ENCODE results near the gene LRIT1. TPM values are rescaled to one million over a fixed set of nuclear protein-coding genes. Genes with fewer than 3 reads are reported as not detected.

LRIT1 gene
- total RNA-seq, 2 experiments from 2014 or later, result not detected

DNA sequence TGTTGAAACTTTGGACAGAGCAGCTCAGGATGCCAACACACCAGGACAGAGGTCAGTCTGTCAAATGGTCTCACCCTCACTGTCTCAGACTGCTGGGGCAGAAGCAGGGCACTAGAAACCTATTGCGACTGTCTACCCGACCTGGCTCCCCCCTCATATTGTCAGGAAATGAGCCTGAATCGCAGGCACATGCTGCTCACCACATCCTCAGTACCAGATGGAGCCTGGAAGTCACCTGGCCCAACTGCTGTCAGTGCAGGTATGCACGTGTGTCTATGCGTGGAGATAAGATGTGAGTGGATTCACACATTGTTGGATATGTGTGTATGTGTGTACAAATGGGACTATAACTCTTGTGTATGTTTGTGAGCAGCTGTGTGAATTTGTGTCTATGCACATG lies 50.2 kb downstream of the LRIT1 start:
- Mint-ChIP-seq H3K27ac (no peak overlapping the region), H3K4me1 (peaks cover 7% of the 10 kb centered on the region), H3K9me3 (no peaks in the 10 kb centered on the region), H3K36me3 (ENCODE audit: low read depth) (no peaks in the 10 kb centered on the region), H3K4me3 (no peak overlapping the region), H3K27me3 (peaks cover 27% of the 10 kb centered on the region)
- peak; percentile 32 for DNase-seq
- POLR2A ChIA-PET, result no interaction called here
- CTCF ChIA-PET, result no interaction called here

- peaks cover 7% of the 10 kb centered on the region for H3K4me1 Mint-ChIP-seq
- no peaks in the 10 kb centered on the region for H3K36me3 Mint-ChIP-seq (ENCODE audit: low read depth)
- ChIA-PET POLR2A (no interaction called here), CTCF (no interaction called here)
- DNase-seq, result no peak
- peaks cover 22% of the 10 kb centered on the region for H3K27me3 Mint-ChIP-seq
- no peak overlapping the region for H3K4me3 Mint-ChIP-seq
- H3K27ac Mint-ChIP-seq, result no peak overlapping the region
- H3K9me3 Mint-ChIP-seq, result no peaks in the 10 kb centered on the region
These were observed 50.7 kb downstream of the LRIT1 start for GRCh38 chr10:84190621-84191020.

- no peaks in the 10 kb centered on the region for H3K36me3 Mint-ChIP-seq (ENCODE audit: low read depth)
- ChIA-PET CTCF (no interaction called here), POLR2A (no interaction called here)
- no peak overlapping the region for H3K27ac Mint-ChIP-seq
- H3K27me3 Mint-ChIP-seq, result peaks cover 15% of the 10 kb centered on the region
- peaks cover 11% of the 10 kb centered on the region for H3K4me1 Mint-ChIP-seq
- H3K9me3 Mint-ChIP-seq, result no peaks in the 10 kb centered on the region
- no peak overlapping the region for H3K4me3 Mint-ChIP-seq
- no peak for DNase-seq
These were observed 52.5 kb downstream of the LRIT1 start for GRCh38 chr10:84188815-84189214.

DNA sequence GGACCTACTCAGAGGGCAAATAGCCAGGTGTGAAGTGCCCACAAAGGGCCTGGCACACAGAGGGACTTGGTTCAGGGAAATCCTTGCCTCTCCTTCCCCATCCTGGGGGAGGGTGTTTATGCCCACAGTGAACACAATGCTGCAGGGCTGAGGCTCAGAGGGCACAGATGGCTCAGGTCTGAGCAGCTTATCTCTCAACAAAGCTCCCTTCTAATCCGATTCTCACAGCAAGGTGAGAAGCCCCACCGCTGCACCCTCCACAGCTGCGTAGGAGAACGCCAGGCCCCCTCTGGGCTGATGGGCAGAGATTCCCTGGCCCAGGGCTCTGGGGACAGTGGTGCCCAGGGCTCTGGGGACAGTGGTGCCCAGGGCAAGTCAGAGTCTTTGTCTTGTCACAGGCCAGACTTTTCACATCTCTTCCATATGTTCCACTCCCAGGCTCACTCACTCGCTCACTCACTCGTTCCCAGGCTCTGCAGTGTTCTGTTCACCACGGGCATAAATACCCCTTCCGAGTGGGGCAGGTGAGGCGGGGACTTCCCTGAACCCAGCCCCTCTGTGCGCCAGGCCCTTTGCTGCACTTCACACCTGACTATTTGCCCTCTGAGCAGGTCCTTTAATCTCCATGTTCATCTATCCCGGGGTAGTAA lies 55.7 kb downstream of the LRIT1 start:
- Mint-ChIP-seq H3K27me3 (no peaks in the 10 kb centered on the region), H3K27ac (no peak overlapping the region), H3K4me3 (no peak overlapping the region), H3K9me3 (no peaks in the 10 kb centered on the region), H3K4me1 (peaks cover 4% of the 10 kb centered on the region), H3K36me3 (ENCODE audit: low read depth) (no peaks in the 10 kb centered on the region)
- CTCF ChIA-PET, result no interaction called here
- POLR2A ChIA-PET, result no interaction called here
- no peak for DNase-seq

- H3K27me3 Mint-ChIP-seq, result no peaks in the 10 kb centered on the region
- no peaks in the 10 kb centered on the region for H3K36me3 Mint-ChIP-seq (ENCODE audit: low read depth)
- no peak overlapping the region for H3K4me3 Mint-ChIP-seq
- H3K9me3 Mint-ChIP-seq, result no peaks in the 10 kb centered on the region
- POLR2A ChIA-PET, result no interaction called here
- no peak overlapping the region for H3K27ac Mint-ChIP-seq
- CTCF ChIA-PET, result interaction anchor here (0.6 kb wide), 1 partner anchor 219 kb away, joined by 4 read pairs; no protein-coding TSS in a partner anchor
- no peak for DNase-seq
- peaks cover 4% of the 10 kb centered on the region for H3K4me1 Mint-ChIP-seq
These were observed 56.8 kb downstream of the LRIT1 start for GRCh38 chr10:84184517-84184916.

DNA sequence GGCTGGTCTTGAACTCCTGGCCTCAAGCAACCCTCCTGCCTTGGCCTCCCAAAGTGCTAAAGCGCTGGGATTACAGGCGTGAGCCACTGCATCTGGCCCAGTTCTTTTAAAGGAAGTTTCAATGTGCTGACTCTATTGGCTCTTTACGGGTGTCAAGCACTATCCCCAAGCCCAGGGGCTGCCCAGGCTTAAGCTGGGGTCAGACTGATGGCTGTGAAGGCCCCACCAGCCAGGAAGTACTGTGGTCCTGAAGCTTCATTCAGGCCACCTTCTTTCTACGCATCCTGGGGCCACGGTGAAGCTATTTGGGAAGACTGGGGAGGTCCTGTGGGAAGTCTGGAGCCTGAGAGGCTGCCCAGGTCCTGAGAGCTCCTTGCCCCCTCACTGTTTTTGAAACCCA lies 59.7 kb downstream of the LRIT1 start:
- CTCF ChIA-PET, result no interaction called here
- Mint-ChIP-seq H3K4me3 (no peak overlapping the region), H3K27me3 (no peaks in the 10 kb centered on the region)

More for the DNA sequence above, 59.7 kb downstream of the LRIT1 start:
- Mint-ChIP-seq H3K27ac (no peak overlapping the region), H3K36me3 (ENCODE audit: low read depth) (no peaks in the 10 kb centered on the region), H3K4me1 (peaks cover 4% of the 10 kb centered on the region), H3K9me3 (no peaks in the 10 kb centered on the region)
- no peak for DNase-seq
- POLR2A ChIA-PET, result no interaction called here

Other genes starting within 250 kb of the LRIT1 start
- gene GHITM, start 102.0 kb downstream of the LRIT1 start, total RNA-seq, result 100 to 1,000 TPM; 120 to 124 TPM
- not detected for gene GPR15LG, start 67.7 kb downstream of the LRIT1 start, total RNA-seq
- under 1 TPM; 0.38 to 0.45 TPM for gene CDHR1, start 47.0 kb downstream of the LRIT1 start, total RNA-seq
- gene LRIT2, start 16.0 kb downstream of the LRIT1 start, total RNA-seq, result not detected
- gene RGR, start 3.5 kb upstream of the LRIT1 start, total RNA-seq, result not detected
- 10 to 100 TPM; 80.2 to 87.9 TPM for gene CCSER2, start 87.0 kb upstream of the LRIT1 start, total RNA-seq

Measured in activated CD4-positive, alpha-beta memory T cell treated with anti-CD3 and anti-CD28 coated beads, Interleukin-2, amount 10 ng/mL, durations not matched to agents 7 days and 5 days (primary cell).